Adrenal gland (tissue), 12 donors: ENCODE measurements around the gene LDHB. TPM values are rescaled to one million over a fixed set of nuclear protein-coding genes. Genes with fewer than 3 reads are reported as not detected.
"Not testable (repeated sequence)": the region's sequence is repeated elsewhere in the genome, so short reads cannot be mapped to it uniquely, and the experiment has no call there.

ENCODE experiments used
- DNase-seq, 7 donors: peaks; one replicate each; pipeline ENCODE4 v3.0.0-alpha.2; 2019 to 2020
- H3K27ac ChIP-seq, 5 donors: fragments of 200-600 bp; sonication (generic) in 4 of 5; 1 replicate in 3 of 5; 2 replicates in 2 of 5; pipeline versions ENCODE4 v1.5.1 to v1.8.0; 2016 to 2020; ENCODE audit warnings: mild to moderate bottlenecking in 1 of 5
- H3K27me3 ChIP-seq: fragments of 200-600 bp; 2 replicates; pipeline ENCODE4 v1.8.0; 2021
- H3K36me3 ChIP-seq, 2 donors: fragments of 200-600 bp; replicated peaks in 1 of 2; 1 replicate in 1 of 2; 2 replicates in 1 of 2; pipeline versions ENCODE4 v1.5.1 to v1.8.0; 2018 to 2022
- H3K4me1 ChIP-seq, 2 donors: fragments of 200-600 bp; replicated peaks in 1 of 2; 1 replicate in 1 of 2; 2 replicates in 1 of 2; pipeline versions ENCODE4 v1.5.1 to v1.8.0; 2018 to 2021
- H3K4me3 ChIP-seq, 4 donors: fragments of 200-600 bp; sonication (generic) in 3 of 4; one replicate each; pipeline ENCODE4 v1.5.1; 2016 to 2018
- H3K9me3 ChIP-seq, 3 donors: fragments of 200-600 bp; sonication (generic) in 1 of 3; replicated peaks in 1 of 3; 1 replicate in 2 of 3; 2 replicates in 1 of 3; pipeline versions ENCODE4 v1.5.1 to v1.8.0; 2016 to 2021
- POLR2A ChIP-seq, 2 donors: fragments of 450-650 bp; IDR thresholded peaks; one replicate each; pipeline ENCODE4 v1.6.1; 2017; ENCODE audit warnings: antibody characterized with exemption in 2 of 2, mild to moderate bottlenecking in 2 of 2, moderate library complexity in 1 of 2
- WGBS, 4 donors: extraction: QIAGEN DNeasy Blood & Tissue Kit in 2 of 4; methylation state at CpG; one replicate each; pipeline versions ENCODE4 v1.1.5 to v1.1.7; 2013 to 2017; 5-methylcytosine and 5-hydroxymethylcytosine counted together
- intact Hi-C, 2 donors: fragments of 100-400 bp; cut with DNase I; formaldehyde crosslinking; loops; one replicate each; pipeline versions ENCODE4 v1.14.1 to v1.15.0; 2022 to 2023
- polyA plus RNA-seq, 3 donors: library from polyadenylated mRNA; stranded (reverse); fragments of 200-250 nt in 2 of 3; fragments of 350-450 nt in 1 of 3; fragmentation: Illumina TruSeq in 1 of 3; extraction: RNeasy Lipid Tissue Mini Kit (QIAGEN cat#74804) in 1 of 3; gene quantifications; one replicate each; pipeline ENCODE4 v1.2.3, GENCODE V29; 2013 to 2014
- total RNA-seq, 9 donors: library from RNA; depleted of rRNA in 4 of 9; stranded (reverse); fragments of >200 nt in 4 of 9; fragments of 120-200 nt in 1 of 9; fragmentation: NEBNext Ultra II Directional in 1 of 9; extraction: Animal tissue kit (Norgen Biotek cat#: 25700) in 1 of 9; gene quantifications; one replicate each; pipeline versions ENCODE4 v1.1.0 to v1.2.4, GENCODE V29; 2013 to 2023
- TF ChIP-seq, protein P1 (sequence below), 6 experiments: fragments of 450-650 bp in 4 of 6; fragments of 200-600 bp in 2 of 6; sonication (generic) in 1 of 6; IDR thresholded peaks; 1 replicate in 5 of 6; 2 replicates in 1 of 6; pipeline versions ENCODE4 v1.5.1 to v1.8.0; 2016 to 2021; ENCODE audit warnings: antibody characterized with exemption in 6 of 6, mild to moderate bottlenecking in 2 of 6, moderate library complexity in 1 of 6
- donor health status: healthy with polysubstance abuse.
- donor health status: Bipolar disorder and iron deficiency.
- donor health status: DM: yes; HTN: yes; CAD: no.
- donor health status: DM: no; HTN: no; CAD: no.
- donor health status: DM: no; HTN: no; CAD: no.
- donor health status: DM: yes; HTN: yes; CAD: no.

Gene LDHB
- total and polyA plus RNA-seq, 12 donors, result 334 to 1,272 (median 614) TPM

DNA sequence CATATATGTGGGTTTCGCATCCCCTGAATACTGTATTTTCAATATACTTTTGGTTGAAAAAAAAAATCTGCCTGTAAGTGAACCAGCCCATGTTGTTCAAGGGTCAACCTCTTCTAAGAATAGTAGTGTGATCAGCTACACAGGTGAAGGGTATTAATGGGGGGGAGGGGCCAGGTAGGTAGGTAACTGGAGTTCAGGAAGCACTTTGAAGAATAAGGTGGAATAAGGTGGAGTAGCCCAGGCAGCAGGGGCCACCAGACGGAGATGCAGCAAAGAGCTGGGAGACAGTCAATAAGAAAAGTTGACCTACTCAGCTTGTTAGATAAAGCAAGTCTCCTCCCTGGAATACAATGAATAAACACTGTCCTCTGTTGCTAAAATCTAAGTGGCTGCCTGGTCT, 9.3 kb downstream of the LDHB start:
- DNase-seq, result no peak
- Histone ChIP-seq H3K4me1 (peaks cover 0 to 10% of the 10 kb centered on the region in 2 donors), H3K36me3 (peaks cover 0 to 64% of the 10 kb centered on the region in 2 donors), H3K27ac (no peak overlapping the region), H3K27me3 (no peaks in the 10 kb centered on the region), H3K9me3 (no peaks in the 10 kb centered on the region), H3K4me3 (no peak overlapping the region)
- 94 to 100% (median 98%) methylated on average over 2 of the region's 2 CpGs for WGBS, 4 donors
- intact Hi-C loops, result no loop called here
- no peak for TF ChIP-seq POLR2A (IDR thresholded peaks at IDR 0.05)
- TF ChIP-seq, protein P1, sequence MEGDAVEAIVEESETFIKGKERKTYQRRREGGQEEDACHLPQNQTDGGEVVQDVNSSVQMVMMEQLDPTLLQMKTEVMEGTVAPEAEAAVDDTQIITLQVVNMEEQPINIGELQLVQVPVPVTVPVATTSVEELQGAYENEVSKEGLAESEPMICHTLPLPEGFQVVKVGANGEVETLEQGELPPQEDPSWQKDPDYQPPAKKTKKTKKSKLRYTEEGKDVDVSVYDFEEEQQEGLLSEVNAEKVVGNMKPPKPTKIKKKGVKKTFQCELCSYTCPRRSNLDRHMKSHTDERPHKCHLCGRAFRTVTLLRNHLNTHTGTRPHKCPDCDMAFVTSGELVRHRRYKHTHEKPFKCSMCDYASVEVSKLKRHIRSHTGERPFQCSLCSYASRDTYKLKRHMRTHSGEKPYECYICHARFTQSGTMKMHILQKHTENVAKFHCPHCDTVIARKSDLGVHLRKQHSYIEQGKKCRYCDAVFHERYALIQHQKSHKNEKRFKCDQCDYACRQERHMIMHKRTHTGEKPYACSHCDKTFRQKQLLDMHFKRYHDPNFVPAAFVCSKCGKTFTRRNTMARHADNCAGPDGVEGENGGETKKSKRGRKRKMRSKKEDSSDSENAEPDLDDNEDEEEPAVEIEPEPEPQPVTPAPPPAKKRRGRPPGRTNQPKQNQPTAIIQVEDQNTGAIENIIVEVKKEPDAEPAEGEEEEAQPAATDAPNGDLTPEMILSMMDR (IDR thresholded peaks at IDR 0.05), result no peak

DNA sequence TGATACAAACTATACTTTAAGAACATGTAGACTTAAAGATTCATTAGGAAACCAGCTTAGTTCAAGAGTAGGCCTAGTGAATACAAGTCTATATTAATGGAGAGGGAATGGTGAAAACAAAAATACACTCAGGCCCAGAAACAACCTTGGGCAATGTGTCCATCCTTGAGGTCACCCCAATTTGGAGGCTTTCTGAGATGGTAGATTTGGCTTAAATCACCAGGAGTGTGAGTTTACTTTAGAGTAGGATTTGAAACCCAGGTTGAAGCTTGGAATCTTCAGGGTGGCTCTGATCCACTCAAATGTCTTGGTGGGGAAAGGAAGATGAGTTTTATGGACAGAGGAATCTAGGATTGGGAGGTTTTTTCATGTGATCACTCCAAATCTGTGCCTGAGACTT, 10.5 kb downstream of the LDHB start:
- Histone ChIP-seq H3K4me3 (no peak overlapping the region), H3K36me3 (peaks cover 0 to 71% of the 10 kb centered on the region in 2 donors), H3K4me1 (peaks cover 0 to 12% of the 10 kb centered on the region in 2 donors), H3K27ac (no peak overlapping the region), H3K27me3 (no peaks in the 10 kb centered on the region), H3K9me3 (no peaks in the 10 kb centered on the region)
- no peak for DNase-seq
- TF ChIP-seq, protein P1 (IDR thresholded peaks at IDR 0.05), result no peak
- no peak for TF ChIP-seq POLR2A (IDR thresholded peaks at IDR 0.05)
- intact Hi-C loops, result no loop called here

DNA sequence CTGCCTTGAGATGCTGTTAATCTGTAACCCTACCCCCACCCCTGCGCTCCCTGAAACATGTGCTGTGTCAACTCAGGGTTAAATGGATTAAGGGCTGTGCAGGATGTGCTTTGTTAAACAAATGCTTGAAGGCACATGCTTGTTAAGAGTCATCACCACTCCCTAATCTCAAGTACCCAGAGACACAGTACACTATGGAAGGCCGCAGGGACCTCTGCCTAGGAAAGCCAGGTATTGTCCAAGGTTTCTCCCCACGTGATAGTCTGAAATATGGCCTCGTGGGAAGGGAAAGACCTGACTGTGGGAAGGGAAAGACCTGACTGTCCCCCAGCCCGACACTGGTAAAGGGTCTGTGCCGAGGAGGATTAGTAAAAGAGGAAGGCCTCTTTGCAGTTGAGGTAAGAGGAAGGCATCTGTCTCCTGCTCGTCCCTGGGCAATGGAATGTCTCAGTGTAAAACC, 12.6 kb downstream of the LDHB start:
- Histone ChIP-seq H3K4me1 (peaks cover 5 to 21% of the 10 kb centered on the region in 2 donors), H3K36me3 (peaks cover 0 to 72% of the 10 kb centered on the region in 2 donors)
- H3K27ac ChIP-seq, H3K4me3 ChIP-seq, H3K27me3 ChIP-seq, H3K9me3 ChIP-seq, DNase-seq, intact Hi-C loops: not testable (repeated sequence)
- WGBS, 4 donors, result 60 to 78% (median 66%) methylated on average over 5 to 7 of the region's 7 CpGs

DNA sequence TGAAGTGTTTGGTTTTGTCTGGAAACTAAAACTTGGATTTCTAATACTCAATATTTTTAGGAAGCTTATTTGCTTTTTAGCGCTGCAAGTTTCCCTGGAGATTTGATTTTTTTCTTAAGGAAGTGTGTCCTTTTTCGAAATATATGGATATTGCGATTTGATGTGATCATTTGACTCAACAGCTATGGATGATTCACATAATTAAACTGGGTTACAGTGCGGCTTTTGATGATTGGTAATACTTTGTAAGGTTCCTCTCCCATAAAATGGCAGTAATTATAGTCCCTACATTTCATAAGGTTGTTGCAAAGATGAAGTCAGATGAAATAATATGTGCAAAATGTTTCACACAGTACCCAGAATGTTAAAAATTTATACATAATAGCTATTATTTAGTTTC, 13.1 kb downstream of the LDHB start:
- WGBS, 4 donors, result 88 to 97% (median 92%) methylated on average over 4 of the region's 4 CpGs
- Histone ChIP-seq H3K4me1 (peaks cover 5 to 21% of the 10 kb centered on the region in 2 donors), H3K4me3 (no peak overlapping the region), H3K27ac (no peak overlapping the region), H3K9me3 (no peaks in the 10 kb centered on the region), H3K27me3 (no peaks in the 10 kb centered on the region), H3K36me3 (peaks cover 0 to 72% of the 10 kb centered on the region in 2 donors)
- intact Hi-C loops, result no loop called here
- TF ChIP-seq, protein P1 (IDR thresholded peaks at IDR 0.05), result no peak
- TF ChIP-seq POLR2A (IDR thresholded peaks at IDR 0.05), result no peak
- no peak for DNase-seq

DNA sequence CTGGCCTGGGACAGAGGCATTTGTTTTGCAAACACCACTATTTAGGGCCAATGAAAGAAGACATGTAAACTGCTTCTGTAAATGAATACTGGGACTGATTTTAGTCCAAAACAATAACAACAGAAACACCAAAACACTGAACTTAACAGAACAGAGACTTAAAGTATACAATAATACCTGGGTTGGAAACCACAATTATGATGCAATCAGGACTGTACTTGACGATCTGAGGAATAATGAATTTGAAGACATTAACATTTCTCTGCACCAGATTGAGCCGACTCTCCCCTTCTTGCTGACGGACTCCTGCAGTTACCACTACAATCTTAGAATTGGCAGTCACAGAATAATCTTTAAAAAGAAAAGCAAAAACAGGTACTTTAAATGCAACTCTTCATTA, 13.9 kb downstream of the LDHB start:
- H3K27ac ChIP-seq, result no peak overlapping the region
- no peak for DNase-seq
- peaks cover 0 to 65% of the 10 kb centered on the region in 2 donors for H3K36me3 ChIP-seq
- no peak overlapping the region for H3K4me3 ChIP-seq
- intact Hi-C loops, result no loop called here
- H3K9me3 ChIP-seq, result no peaks in the 10 kb centered on the region
- WGBS, 4 donors, result 84 to 92% (median 87%) methylated on average over 3 of the region's 3 CpGs
- H3K27me3 ChIP-seq, result no peaks in the 10 kb centered on the region
- TF ChIP-seq, protein P1 (IDR thresholded peaks at IDR 0.05), result no peak
- no peak for TF ChIP-seq POLR2A (IDR thresholded peaks at IDR 0.05)
- H3K4me1 ChIP-seq, result peaks cover 5 to 21% of the 10 kb centered on the region in 2 donors
